ENCODE measurements around the gene TBRG4.

- TF ChIP-seq ZSCAN30 (tag by site-specific recombination; IDR thresholded peaks at IDR 0.05) = no peak
- TF ChIP-seq PRDM6 (tag by site-specific recombination; IDR thresholded peaks at IDR 0.05) = no peak
- no peak for TF ChIP-seq ZNF341 (tag by site-specific recombination; IDR thresholded peaks at IDR 0.05; ENCODE audit: low read depth)
- no peak for TF ChIP-seq ZNF174 (tag by site-specific recombination; IDR thresholded peaks at IDR 0.05)
- no peak for TF ChIP-seq ZBTB7A (tag by site-specific recombination; IDR thresholded peaks at IDR 0.05; ENCODE audit: low read depth)
- TF ChIP-seq ZNF239 (tag by site-specific recombination; IDR thresholded peaks at IDR 0.05) = no peak
These were observed 29.3 kb downstream of the TBRG4 start for GRCh38 chr7:45082031-45082830.

All from HEK293 (cell line).